WI38 (cell line): Measurements from ENCODE around the gene STX12.
"Not testable (repeated sequence)": the region's sequence is repeated elsewhere in the genome, so short reads cannot be mapped to it uniquely, and the experiment has no call there.

ENCODE experiments used
- H3K4me3 ChIP-seq: 2 replicates; pipeline ENCODE4 v1.5.1; 2011; ENCODE audit warnings: low read depth, mild to moderate bottlenecking, control low read depth, low read length
- TF ChIP-seq, protein P1 (sequence below): IDR thresholded peaks from 2 replicates; pipeline ENCODE4 v1.5.1; 2012; ENCODE audit warnings: low read depth, mild to moderate bottlenecking, control low read depth, low read length

Gene STX12

DNA sequence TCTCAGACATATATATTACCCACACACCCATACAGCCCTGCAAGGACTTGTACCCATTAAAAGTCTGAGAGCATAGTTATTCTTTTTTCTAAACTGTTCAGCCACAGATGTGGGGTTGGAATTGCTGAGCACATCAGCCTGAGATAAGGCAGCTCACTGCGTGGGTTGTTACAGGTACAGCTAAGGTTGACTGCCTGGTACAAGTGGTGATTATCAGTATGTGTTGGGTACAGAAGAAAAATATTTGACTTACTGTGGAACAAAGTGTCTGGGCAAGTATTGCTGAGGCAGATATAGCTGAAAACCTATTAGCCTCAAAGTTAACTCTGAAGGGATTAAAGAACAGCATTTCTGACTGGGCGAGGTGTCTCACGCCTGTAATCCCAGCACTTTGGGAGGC is 5.0 kb downstream of the STX12 start:
- no peak overlapping the region for H3K4me3 ChIP-seq
- TF ChIP-seq, protein P1, sequence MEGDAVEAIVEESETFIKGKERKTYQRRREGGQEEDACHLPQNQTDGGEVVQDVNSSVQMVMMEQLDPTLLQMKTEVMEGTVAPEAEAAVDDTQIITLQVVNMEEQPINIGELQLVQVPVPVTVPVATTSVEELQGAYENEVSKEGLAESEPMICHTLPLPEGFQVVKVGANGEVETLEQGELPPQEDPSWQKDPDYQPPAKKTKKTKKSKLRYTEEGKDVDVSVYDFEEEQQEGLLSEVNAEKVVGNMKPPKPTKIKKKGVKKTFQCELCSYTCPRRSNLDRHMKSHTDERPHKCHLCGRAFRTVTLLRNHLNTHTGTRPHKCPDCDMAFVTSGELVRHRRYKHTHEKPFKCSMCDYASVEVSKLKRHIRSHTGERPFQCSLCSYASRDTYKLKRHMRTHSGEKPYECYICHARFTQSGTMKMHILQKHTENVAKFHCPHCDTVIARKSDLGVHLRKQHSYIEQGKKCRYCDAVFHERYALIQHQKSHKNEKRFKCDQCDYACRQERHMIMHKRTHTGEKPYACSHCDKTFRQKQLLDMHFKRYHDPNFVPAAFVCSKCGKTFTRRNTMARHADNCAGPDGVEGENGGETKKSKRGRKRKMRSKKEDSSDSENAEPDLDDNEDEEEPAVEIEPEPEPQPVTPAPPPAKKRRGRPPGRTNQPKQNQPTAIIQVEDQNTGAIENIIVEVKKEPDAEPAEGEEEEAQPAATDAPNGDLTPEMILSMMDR = no peak

- no peak overlapping the region for H3K4me3 ChIP-seq
- TF ChIP-seq, protein P1 = no peak
These were observed 6.1 kb downstream of the STX12 start for GRCh38 chr1:27779122-27779521.

DNA sequence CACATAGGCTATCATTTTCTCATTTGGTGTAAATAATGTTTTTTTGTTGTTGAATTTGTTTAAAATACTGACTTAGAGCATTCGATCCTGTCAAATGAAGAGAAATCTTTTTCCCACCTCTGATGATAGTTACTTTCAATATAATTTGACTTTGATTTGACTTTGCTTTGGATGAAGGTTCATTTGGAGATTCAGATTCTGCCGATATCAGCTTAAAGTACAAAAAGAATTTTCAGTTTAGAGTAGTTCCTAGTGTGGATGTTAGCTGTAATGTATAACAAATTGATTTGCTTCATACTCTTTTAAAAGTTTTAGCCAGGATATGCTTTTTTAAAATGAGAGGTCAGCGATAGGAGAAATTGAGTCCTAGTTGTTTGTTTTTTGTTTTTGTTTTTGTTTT is 9.9 kb downstream of the STX12 start:
- TF ChIP-seq, protein P1 = no peak
- no peak overlapping the region for H3K4me3 ChIP-seq

- TF ChIP-seq, protein P1 = no peak
- H3K4me3 ChIP-seq = no peak overlapping the region
These were observed 11.7 kb downstream of the STX12 start for GRCh38 chr1:27784700-27785099.

GRCh38 chr1:27785781-27786455 is 12.9 kb downstream of the STX12 start:
- H3K4me3 ChIP-seq = no peak overlapping the region
- TF ChIP-seq, protein P1 = no peak

DNA sequence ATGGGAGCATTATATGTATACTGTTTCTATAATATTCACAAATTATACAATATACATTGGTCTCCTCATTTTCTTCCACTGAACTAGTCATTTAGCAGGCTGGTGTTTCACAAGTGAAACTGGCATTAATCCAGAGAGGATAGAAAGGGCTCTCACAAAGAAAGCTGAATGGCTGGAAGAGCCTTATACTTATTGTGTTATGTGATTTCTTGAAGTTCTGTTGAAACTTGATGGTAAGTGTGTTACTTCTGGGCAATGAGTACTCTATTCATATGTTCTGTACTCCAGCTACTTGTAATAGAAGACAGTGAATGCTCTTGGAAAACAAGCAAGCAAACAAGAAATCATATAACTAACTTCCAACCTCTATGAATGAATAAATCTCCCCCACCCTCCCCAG is 14.9 kb downstream of the STX12 start:
- H3K4me3 ChIP-seq = no peak overlapping the region
- TF ChIP-seq, protein P1 = no peak

DNA sequence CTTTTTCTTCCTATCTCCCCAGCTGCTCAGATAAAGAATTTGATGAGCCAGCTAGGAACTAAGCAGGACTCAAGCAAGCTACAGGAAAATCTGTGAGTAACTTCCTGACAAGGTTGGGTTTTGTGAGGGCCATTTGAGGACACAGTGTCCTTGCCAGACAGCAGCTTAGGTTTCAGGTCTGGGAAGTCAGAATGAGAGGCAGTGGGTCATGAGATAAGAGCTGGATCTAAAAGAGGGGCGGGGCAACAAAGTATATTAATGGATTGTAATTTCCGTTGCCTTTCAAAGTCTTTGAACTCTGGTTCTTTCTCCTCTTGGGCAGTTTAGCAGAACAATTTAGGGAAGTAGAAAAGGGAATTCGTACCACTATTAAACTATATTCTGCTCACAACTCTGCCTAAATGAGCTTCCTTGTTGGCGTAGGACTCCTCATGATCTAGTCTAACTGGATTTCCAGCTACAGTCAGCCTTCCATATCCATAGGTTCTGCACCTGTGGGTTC is 16.6 kb downstream of the STX12 start:
- H3K4me3 ChIP-seq = no peak overlapping the region
- TF ChIP-seq, protein P1 = no peak

GRCh38 chr1:27790270-27790669 is 17.3 kb downstream of the STX12 start:
- not testable (repeated sequence) for H3K4me3 ChIP-seq
